Panc1 (cell line): ENCODE measurements around the gene AP1B1.

Experiments
- CTCF ChIP-seq: fragments of 450-650 bp; IDR thresholded peaks from 2 replicates; pipeline ENCODE4 v1.5.1; 2017; ENCODE audit warnings: mild to moderate bottlenecking
- TCF7L2 ChIP-seq: IDR thresholded peaks from 2 replicates; pipeline ENCODE4 v1.6.1; 2011; ENCODE audit warnings: mild to moderate bottlenecking, low read depth, low read length, inconsistent platforms

DNA sequence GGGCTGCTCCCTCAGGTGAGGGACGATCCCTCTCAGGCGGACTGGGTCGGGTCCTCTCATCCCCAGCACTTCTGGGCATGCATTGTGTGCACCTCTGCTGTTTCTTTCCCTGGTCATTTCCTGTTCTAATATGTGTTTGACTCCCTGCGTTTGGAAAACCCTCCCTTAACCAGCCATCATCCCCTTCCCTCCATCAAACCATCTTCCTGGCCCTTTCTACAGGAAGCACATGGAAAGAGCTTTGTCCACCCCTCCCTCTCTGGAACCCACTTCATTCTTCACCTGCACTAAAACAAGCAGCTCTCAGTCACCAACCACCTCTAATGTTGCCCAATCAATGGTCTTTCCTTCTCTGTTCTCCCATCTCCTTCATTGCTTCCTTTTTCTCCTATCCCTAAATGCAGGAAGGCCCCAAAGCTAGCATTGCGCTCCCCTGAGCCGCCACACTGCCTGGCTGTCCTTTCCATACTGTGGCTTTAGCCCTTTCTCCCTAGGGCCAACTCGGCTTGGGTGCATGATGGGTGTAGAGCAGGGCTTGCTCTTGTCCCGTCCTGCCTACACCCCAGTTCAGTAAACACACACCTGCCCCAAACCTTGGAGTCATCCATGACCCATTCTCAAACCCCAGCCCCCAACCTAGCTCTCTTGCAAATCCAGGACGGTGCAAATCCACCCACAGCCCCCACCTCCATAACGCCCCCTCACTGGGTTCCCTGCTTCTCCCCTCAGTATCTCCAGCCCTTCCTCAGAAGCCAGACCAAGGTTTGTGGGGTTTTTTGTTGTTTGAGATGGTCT lies 87.4 kb downstream of the AP1B1 start:
- TF ChIP-seq CTCF (no peak), TCF7L2 (no peak)
